Measurements from ENCODE around the gene CLPX.

CLPX gene

DNA sequence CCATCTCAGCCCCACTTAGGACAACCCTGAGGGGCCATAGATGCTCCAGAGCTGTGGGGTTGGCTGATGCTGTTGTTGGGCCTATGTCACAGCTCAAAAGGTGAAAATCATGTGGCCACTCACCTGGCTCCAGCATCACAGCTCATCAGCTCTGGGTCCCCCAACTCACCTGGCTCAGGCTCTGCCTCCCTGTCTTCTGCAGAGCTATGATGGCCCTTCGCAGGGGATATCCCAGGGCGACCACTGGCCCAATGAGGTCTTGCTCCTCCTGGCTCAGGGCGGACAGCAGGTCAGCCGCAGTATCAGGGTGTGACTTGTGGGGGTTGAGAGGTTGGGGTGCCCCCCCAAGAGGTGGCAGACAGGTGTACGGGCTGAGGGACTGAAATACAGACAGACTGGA, 85.8 kb downstream of the CLPX start:
- no peak for DNase-seq

Data from SHP77 treated with DMSO at 0.1 percent for 48 hours (cell line).